K562 (cell line): ENCODE measurements around the gene LHCGR. TPM values are rescaled to one million over a fixed set of nuclear protein-coding genes. Genes with fewer than 3 reads are reported as not detected.

Experiments
- ATAC-seq: fragments of 200-7000 bp; cut with Tn5 transposase; 3 replicates; pipeline ENCODE4 v1.9.1; 2020; ENCODE audit warnings: moderate library complexity
- BruUV-seq: library from RNA; stranded (reverse); fragments of 400-500 nt; replicated peaks from 2 replicates; lab custom pipeline; 2021; lab: Mats Ljungman, UMichigan
- CTCF ChIA-PET: fragments of 300-600 bp; formaldehyde crosslinking; extraction: SDS; loops from one replicate; lab custom pipeline; 2021; ENCODE audit warnings: low intra/inter-chr PET ratio; lab: Yijun Ruan, JAX
- POLR2A ChIA-PET: fragments of 300-600, 350-650 bp; sonication (Branson Sonifier 250); formaldehyde crosslinking; extraction: SDS; loops from one replicate; lab custom pipeline; 2021; ENCODE audit warnings: antibody characterized with exemption, inconsistent platforms; lab: Yijun Ruan, JAX
- DNase-seq, 4 experiments: peaks; one replicate each; pipeline versions ENCODE4 v3.0.0 to v3.0.0-alpha.2; 2011 to 2018; ENCODE audit warnings: low spot score in 3 of 4, mixed read lengths in 3 of 4; ENCODE audit errors: extremely low read depth in 1 of 4
- FAIRE-seq: peaks from 2 replicates; lab custom pipeline; 2011; peaks lifted over from hg19 to GRCh38; lab: Jason Lieb, UNC
- H2AFZ ChIP-seq: 2 replicates; pipeline ENCODE4 v1.6.0; 2011; ENCODE audit warnings: low read depth, low read length, control low read depth, inconsistent platforms
- H3K27ac ChIP-seq: fragments of 200-600 bp; 3 replicates; pipeline ENCODE4 v1.8.0; 2011; ENCODE audit warnings: low read depth, mild to moderate bottlenecking, control low read depth, inconsistent platforms, low read length, moderate library complexity, mixed read lengths; ENCODE audit errors: extremely low read depth
- H3K27me3 ChIP-seq, 2 experiments: fragments of 300-600 bp in 1 of 2; 2 replicates in 1 of 2; 3 replicates in 1 of 2; pipeline versions ENCODE4 v1.6.0 to v1.8.0; 2011; ENCODE audit warnings: inconsistent platforms in 2 of 2, low read length in 2 of 2, mild to moderate bottlenecking in 1 of 2, mixed read lengths in 1 of 2, moderate library complexity in 1 of 2; ENCODE audit not compliant: control insufficient read depth in 2 of 2, insufficient read depth in 2 of 2
- H3K36me3 ChIP-seq: fragments of 300-600 bp; 3 replicates; pipeline ENCODE4 v1.8.0; 2011; ENCODE audit warnings: mild to moderate bottlenecking, low read length, inconsistent platforms; ENCODE audit not compliant: control insufficient read depth, insufficient read depth
- H3K4me1 ChIP-seq, 2 experiments: fragments of 200-600 bp in 1 of 2; replicated peaks in 1 of 2; 2 replicates in 1 of 2; 3 replicates in 1 of 2; pipeline versions ENCODE4 v1.5.1 to v1.8.0; 2011; ENCODE audit warnings: inconsistent platforms in 2 of 2, low read length in 2 of 2, mild to moderate bottlenecking in 1 of 2, mixed read lengths in 1 of 2, moderate library complexity in 1 of 2; ENCODE audit not compliant: control insufficient read depth in 2 of 2, insufficient read depth in 2 of 2
- H3K4me2 ChIP-seq: 2 replicates; pipeline ENCODE4 v1.6.1; 2011; ENCODE audit warnings: low read length, control low read depth, inconsistent platforms, mixed read lengths; ENCODE audit not compliant: insufficient read depth
- H3K4me3 ChIP-seq: fragments of 200-600 bp; sonication (generic), shearing (Covaris generic); 2 replicates; pipeline ENCODE4 v1.5.1; 2016; ENCODE audit warnings: control low read depth, inconsistent platforms
- H3K79me2 ChIP-seq: fragments of 200-600 bp; 3 replicates; pipeline ENCODE4 v1.8.0; 2011; ENCODE audit warnings: low read length, inconsistent platforms; ENCODE audit not compliant: control insufficient read depth, insufficient read depth
- H3K9ac ChIP-seq, 2 experiments: 2 replicates each; pipeline versions ENCODE4 v1.6.0 to v1.6.1; 2011; ENCODE audit warnings: low read depth in 2 of 2, low read length in 2 of 2, control low read depth in 1 of 2, inconsistent platforms in 1 of 2, mild to moderate bottlenecking in 1 of 2, mixed read lengths in 1 of 2; ENCODE audit not compliant: insufficient read depth in 1 of 2
- H3K9me1 ChIP-seq: one replicate; pipeline ENCODE4 v1.6.0; 2011; ENCODE audit warnings: inconsistent platforms, mild to moderate bottlenecking, low read length, moderate library complexity; ENCODE audit not compliant: control insufficient read depth, insufficient read depth
- H3K9me3 ChIP-seq: replicated peaks from 2 replicates; pipeline ENCODE4 v1.5.1; 2011; ENCODE audit warnings: low read depth, low read length, inconsistent platforms; ENCODE audit not compliant: control insufficient read depth, insufficient read depth
- H4K20me1 ChIP-seq: replicated peaks from 2 replicates; pipeline ENCODE4 v1.6.1; 2011; ENCODE audit warnings: low read length, inconsistent platforms, mixed read lengths; ENCODE audit not compliant: control insufficient read depth, insufficient read depth
- ARID3B ChIP-seq: fragments of 250-450 bp; sonication (Bioruptor Pico); IDR thresholded peaks from 2 replicates; pipeline ENCODE4 v1.4.0; 2020; ENCODE audit warnings: borderline replicate concordance
- CXXC5 ChIP-seq: fragments of 250-450 bp; sonication (Bioruptor Pico); IDR thresholded peaks from 2 replicates; pipeline ENCODE4 v1.8.0; 2022; ENCODE audit warnings: inconsistent platforms, mild to moderate bottlenecking, moderate library complexity
- GATAD2A ChIP-seq: fragments of 450-650 bp; IDR thresholded peaks from 2 replicates; pipeline ENCODE4 v1.6.1; 2017
- GATAD2B ChIP-seq: fragments of 450-650 bp; IDR thresholded peaks from 2 replicates; pipeline ENCODE4 v1.6.1; 2017; ENCODE audit warnings: mild to moderate bottlenecking, borderline replicate concordance
- IFI16 ChIP-seq: fragments of 250-450 bp; sonication (Bioruptor Pico); IDR thresholded peaks from 2 replicates; pipeline ENCODE4 v2.1.2; 2022; ENCODE audit warnings: mild to moderate bottlenecking, inconsistent platforms
- KAT2B ChIP-seq: IDR thresholded peaks from one replicate; pipeline ENCODE4 v1.6.1; 2012; ENCODE audit warnings: low read depth, mild to moderate bottlenecking, control low read depth, inconsistent platforms, low read length, moderate library complexity
- KLF13 ChIP-seq: fragments of 450-650 bp; IDR thresholded peaks from 2 replicates; pipeline ENCODE4 v1.6.1; 2016; ENCODE audit warnings: missing genetic modification characterization, low read depth, mild to moderate bottlenecking, missing compliant biosample characterization, moderate library complexity, borderline replicate concordance
- MAFF ChIP-seq: IDR thresholded peaks from 2 replicates; pipeline ENCODE4 v1.6.1; 2012; ENCODE audit warnings: low read length, improper control_type of control experiment
- PHTF2 ChIP-seq: fragments of 250-450 bp; sonication (Bioruptor Pico); IDR thresholded peaks from 2 replicates; pipeline ENCODE4 v1.5.0; 2021; ENCODE audit warnings: mild to moderate bottlenecking
- PRDM10 ChIP-seq: fragments of 450-650 bp; IDR thresholded peaks from 2 replicates; pipeline ENCODE4 v1.6.1; 2018; ENCODE audit not compliant: partially characterized antibody
- RREB1 ChIP-seq: fragments of 250-450 bp; sonication (Bioruptor Pico); IDR thresholded peaks from 2 replicates; pipeline ENCODE4 v1.4.0; 2020
- SMAD1 ChIP-seq: fragments of 150-350 bp; IDR thresholded peaks from 2 replicates; pipeline ENCODE4 v1.6.1; 2014; ENCODE audit warnings: low read length, low read depth; ENCODE audit not compliant: partially characterized antibody
- ZNF77 ChIP-seq: fragments of 250-450 bp; sonication (Bioruptor Pico); IDR thresholded peaks from 2 replicates; pipeline ENCODE4 v1.5.0; 2020
- WGBS: fragments of 100-300 bp; shearing (Covaris generic); methylation state at CpG from one replicate; pipeline ENCODE4 v1.1.6; 2016; ENCODE audit warnings: low coverage, mixed read lengths; ENCODE audit not compliant: insufficient coverage; ENCODE audit errors: missing lambda C conversion rate; 5-methylcytosine and 5-hydroxymethylcytosine counted together
- in situ Hi-C: fragments of 300-500 bp; cut with MboI; formaldehyde crosslinking; loops from 4 replicates; pipeline ENCODE4 v1.15.0; 2018; ENCODE audit warnings: inconsistent platforms, mixed read lengths
- intact Hi-C: fragments of 100-400 bp; cut with micrococcal nuclease; formaldehyde crosslinking; loops from 2 replicates; pipeline ENCODE4 v1.14.2; 2022
- polyA plus RNA-seq, 8 experiments: library from polyadenylated mRNA; depleted of rRNA in 4 of 8; stranded (reverse) in 5 of 8; unstranded in 3 of 8; fragments of >200 nt; fragmentation: Nextera tagmentation in 2 of 8; fragmentation: Illumina TruSeq in 1 of 8; extraction: Ambion mirVana in 2 of 8; extraction: Trizol in 1 of 8; gene quantifications; 2 replicates each; pipeline versions ENCODE4 v1.2.1 to v1.2.3, GENCODE V29; 2011 to 2014; ENCODE audit warnings: inconsistent platforms in 1 of 8, missing spikeins in 1 of 8
- total RNA-seq, 7 experiments: library from RNA; depleted of rRNA in 6 of 7; stranded (reverse); fragments of >200 nt in 6 of 7; fragmentation: Illumina TruSeq in 2 of 7; extraction: Trizol in 2 of 7; gene quantifications; 2 replicates each; pipeline versions ENCODE4 v1.2.1 to v1.2.3, GENCODE V29; 2011 to 2021; ENCODE audit warnings: low replicate concordance in 1 of 7

LHCGR gene
- total and polyA plus RNA-seq, 9 of the 15 experiments (the other 6 are each of a cell fraction or from before 2014, with no cell fraction given) = not detected

- Histone ChIP-seq H3K79me2 (no peaks in the 10 kb centered on the region), H3K36me3 (no peaks in the 10 kb centered on the region), H4K20me1 (no peaks in the 10 kb centered on the region), H3K9me3 (no peaks in the 10 kb centered on the region), H3K4me3 (no peak overlapping the region), H3K27ac (no peak overlapping the region), H3K9ac (no peak overlapping the region)
- no peak for ATAC-seq
- FAIRE-seq = no peak
- BruUV-seq = no TSS peak
- intact Hi-C loops = no loop called here
- in situ Hi-C loops = no loop called here
- TF ChIP-seq ARID3B = no peak
- no peak for TF ChIP-seq GATAD2B
- TF ChIP-seq PHTF2 (CRISPR knock-in tag) = no peak
- no peak for TF ChIP-seq KLF13 (tag)
- no peak for TF ChIP-seq CXXC5
- TF ChIP-seq ZNF77 = no peak
- no peak for TF ChIP-seq PRDM10
- TF ChIP-seq SMAD1 = no peak
- no peak for TF ChIP-seq MAFF
- TF ChIP-seq GATAD2A = no peak
- no peak for TF ChIP-seq RREB1 (CRISPR knock-in tag)
- no peak for TF ChIP-seq KAT2B
- no peak for TF ChIP-seq IFI16 (CRISPR knock-in tag)
- TF ChIP-seq, all 486 proteins: peak for 0
- DNase-seq = no peak
- no peak overlapping the region for H3K4me2 ChIP-seq
- no peaks in the 10 kb centered on the region for H3K9me1 ChIP-seq
- ChIA-PET CTCF (no interaction called here), POLR2A (no interaction called here)
- H3K4me1 ChIP-seq = peaks cover 0 to 4% of the 10 kb centered on the region in 2 experiments; a peak in 1 of 5 replicates
- no peak overlapping the region for H2AFZ ChIP-seq
- H3K27me3 ChIP-seq = no peaks in the 10 kb centered on the region; a peak in 1 of 5 replicates
- WGBS = 2% methylated on average over 3 of the region's 3 CpGs
Observed at GRCh38 chr2:48694149-48694548, 61.4 kb downstream of the LHCGR start.
